ENCODE results near the gene DGCR2.

- TF ChIP-seq POLR2A (IDR thresholded peaks at IDR 0.05; ENCODE audit: low read length): no peak
- TF ChIP-seq GATA1 (IDR thresholded peaks at IDR 0.05; ENCODE audit: low read depth, low read length): no peak
These were observed 11.1 kb downstream of the DGCR2 start for GRCh38 chr22:19111140-19111539.

Data from erythroblast (primary cell).